PC-9 (cell line): ENCODE results near the gene GLB1L2.

Source experiments
- CTCF ChIP-seq: fragments of 200-600 bp; sonication (generic); conservative IDR thresholded peaks from 2 replicates; pipeline ENCODE4 v1.6.1; 2017; ENCODE audit warnings: mixed run types, antibody characterized with exemption, mild to moderate bottlenecking, moderate library complexity
- EZH2 ChIP-seq: fragments of 200-600 bp; sonication (generic); IDR thresholded peaks from 2 replicates; pipeline ENCODE4 v1.8.0; 2017; ENCODE audit warnings: antibody characterized with exemption, low read depth

DNA sequence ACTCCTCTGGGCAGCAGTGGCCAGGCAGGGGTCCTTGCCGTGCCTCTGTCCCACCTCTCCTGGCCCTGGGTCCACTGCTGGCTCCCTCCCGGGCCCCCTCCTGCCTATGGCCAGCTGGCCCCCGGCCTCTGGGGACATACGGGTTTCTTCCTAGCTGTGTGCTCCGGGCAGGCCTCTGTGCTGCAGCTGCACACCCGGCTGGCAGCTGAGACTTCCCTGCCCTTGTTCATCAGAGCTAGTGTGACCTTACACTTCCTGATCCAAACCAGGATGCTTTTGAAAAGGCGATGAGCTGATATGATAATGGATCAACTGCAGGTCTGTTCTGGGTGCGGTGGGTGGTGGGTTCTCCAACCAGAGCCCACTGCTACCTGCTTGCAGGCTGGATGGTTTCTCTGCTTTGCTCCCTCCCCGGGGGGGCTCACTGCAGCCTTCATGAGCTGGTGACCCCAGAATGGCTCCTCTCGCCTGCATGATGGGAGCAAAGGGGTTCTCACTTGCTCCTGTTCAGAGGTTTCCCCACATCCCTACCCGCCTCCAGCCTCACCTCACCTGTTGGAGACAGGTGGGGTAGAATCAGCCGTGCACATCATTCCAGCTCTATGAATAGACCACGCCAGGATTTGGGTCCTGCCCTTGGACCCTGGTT is 67.0 kb downstream of the GLB1L2 start:
- no peak for TF ChIP-seq CTCF
- TF ChIP-seq EZH2, result no peak
